ENCODE results near the gene DLGAP1. TPM values are rescaled to one million over a fixed set of nuclear protein-coding genes. Genes with fewer than 3 reads are reported as not detected.
"Not testable (repeated sequence)": the region's sequence is repeated elsewhere in the genome, so short reads cannot be mapped to it uniquely, and the experiment has no call there.

Gene DLGAP1
- polyA plus RNA-seq, 4 donors, result 0.22 to 0.47 TPM; not detected in 2

DNA sequence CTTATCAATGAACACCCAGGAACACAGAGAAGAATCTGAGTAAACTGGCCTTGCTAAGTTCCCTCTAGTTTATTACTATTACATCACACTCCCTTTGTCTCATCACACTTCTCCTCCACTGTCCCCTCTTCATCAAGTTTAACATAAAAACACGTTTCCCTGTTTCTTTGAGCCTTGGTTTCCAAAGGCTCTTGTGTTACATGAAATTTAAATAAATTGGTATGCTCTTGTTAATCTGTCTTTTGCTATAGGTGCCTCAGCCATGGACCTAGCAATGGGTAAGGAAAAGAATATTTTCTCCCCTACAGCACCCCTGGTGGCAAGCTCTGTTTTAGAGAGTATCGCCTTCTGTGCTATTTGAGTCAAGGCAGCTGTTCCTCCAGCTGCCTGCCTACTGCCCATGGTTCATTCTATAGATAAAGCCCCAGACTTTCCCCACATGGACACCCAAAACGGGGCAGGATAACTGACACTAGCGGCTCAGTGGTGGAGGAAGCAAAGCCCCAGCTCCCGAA is 973.4 kb downstream of the DLGAP1 start:
- H3K9me3 ChIP-seq (ENCODE audit: control insufficient read depth in 2 of 2, insufficient read depth in 1 of 2, low read depth in 1 of 2, low read length in 1 of 2), result no peaks in the 10 kb centered on the region
- no peaks in the 10 kb centered on the region for H3K36me3 ChIP-seq (ENCODE audit: control insufficient read depth in 3 of 3, insufficient read depth in 2 of 3, low read depth in 1 of 3, low read length in 3 of 3)
- peaks cover 0 to 51% (median 0%) of the 10 kb centered on the region in 3 donors for H3K4me1 ChIP-seq (ENCODE audit: control insufficient read depth in 3 of 3, insufficient read depth in 2 of 3, low read depth in 1 of 3, low read length in 2 of 3)
- DNase-seq (peak; percentile 44 to 81), FAIRE-seq (no peak)
- H3K27ac ChIP-seq (ENCODE audit: low read depth in 1 of 3, low read length in 2 of 3), result peak overlapping the region in 1 of 3 donors; percentile 82
- H3K4me3 ChIP-seq (ENCODE audit: low read depth in 1 of 3, low read length in 3 of 3), result no peak overlapping the region
- H3K27me3 ChIP-seq (ENCODE audit: control insufficient read depth in 3 of 3, insufficient read depth in 3 of 3, low read length in 3 of 3), result no peaks in the 10 kb centered on the region
- 29 to 46% (median 34%) methylated on average over 5 of the region's 5 CpGs for WGBS, 3 donors

DNA sequence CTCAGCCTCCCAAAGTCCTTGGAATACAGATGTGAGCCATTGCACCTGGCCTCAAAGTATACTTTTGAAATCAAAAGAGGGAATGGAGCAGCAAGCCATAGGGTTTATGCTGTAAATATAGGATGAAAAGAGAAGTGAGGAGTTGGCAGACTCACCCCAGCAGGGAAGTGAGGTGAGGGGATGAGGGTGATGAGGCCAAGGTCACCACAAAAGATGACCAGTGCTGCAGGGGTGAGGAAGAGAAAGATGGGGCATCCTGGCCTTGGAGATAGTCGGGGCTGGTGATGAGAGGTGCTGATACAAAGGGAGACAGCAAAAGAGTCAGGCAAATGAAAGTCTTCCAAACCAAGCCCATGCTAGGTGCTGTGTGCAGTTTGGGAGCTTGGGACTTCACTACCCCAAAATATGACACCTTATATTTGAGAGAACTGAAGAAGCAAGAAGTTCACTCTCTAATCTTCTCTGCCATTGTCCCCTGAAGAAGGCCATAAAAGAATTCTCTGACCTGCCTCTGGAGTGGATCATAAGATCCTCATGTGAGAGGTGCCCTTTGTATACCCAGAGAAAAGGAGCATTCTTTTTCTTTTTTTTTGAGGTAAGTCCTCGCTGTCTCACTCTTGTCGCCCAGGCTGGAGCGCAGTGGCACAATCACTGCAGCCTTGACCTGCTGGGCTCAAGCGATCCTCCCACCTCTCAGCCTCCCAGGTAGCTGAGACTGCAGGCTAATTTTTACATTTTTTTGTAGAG is 974.1 kb downstream of the DLGAP1 start:
- H3K27me3 ChIP-seq (ENCODE audit: control insufficient read depth in 3 of 3, insufficient read depth in 3 of 3, low read length in 3 of 3), result no peaks in the 10 kb centered on the region
- peak overlapping the region in 1 of 3 donors; percentile 82 for H3K27ac ChIP-seq (ENCODE audit: low read depth in 1 of 3, low read length in 2 of 3)
- peaks cover 0 to 45% (median 0%) of the 10 kb centered on the region in 3 donors for H3K4me1 ChIP-seq (ENCODE audit: control insufficient read depth in 3 of 3, insufficient read depth in 2 of 3, low read depth in 1 of 3, low read length in 2 of 3)
- WGBS, 3 donors, result 93 to 96% (median 95%) methylated on average over 5 of the region's 5 CpGs
- FAIRE-seq (no peak), DNase-seq (peak in 1 of 2 donors; percentile 81)
- H3K36me3 ChIP-seq (ENCODE audit: control insufficient read depth in 3 of 3, insufficient read depth in 2 of 3, low read depth in 1 of 3, low read length in 3 of 3), result no peaks in the 10 kb centered on the region
- no peak overlapping the region for H3K4me3 ChIP-seq (ENCODE audit: low read depth in 1 of 3, low read length in 3 of 3)
- H3K9me3 ChIP-seq (ENCODE audit: control insufficient read depth in 2 of 2, insufficient read depth in 1 of 2, low read depth in 1 of 2, low read length in 1 of 2), result no peaks in the 10 kb centered on the region

DNA sequence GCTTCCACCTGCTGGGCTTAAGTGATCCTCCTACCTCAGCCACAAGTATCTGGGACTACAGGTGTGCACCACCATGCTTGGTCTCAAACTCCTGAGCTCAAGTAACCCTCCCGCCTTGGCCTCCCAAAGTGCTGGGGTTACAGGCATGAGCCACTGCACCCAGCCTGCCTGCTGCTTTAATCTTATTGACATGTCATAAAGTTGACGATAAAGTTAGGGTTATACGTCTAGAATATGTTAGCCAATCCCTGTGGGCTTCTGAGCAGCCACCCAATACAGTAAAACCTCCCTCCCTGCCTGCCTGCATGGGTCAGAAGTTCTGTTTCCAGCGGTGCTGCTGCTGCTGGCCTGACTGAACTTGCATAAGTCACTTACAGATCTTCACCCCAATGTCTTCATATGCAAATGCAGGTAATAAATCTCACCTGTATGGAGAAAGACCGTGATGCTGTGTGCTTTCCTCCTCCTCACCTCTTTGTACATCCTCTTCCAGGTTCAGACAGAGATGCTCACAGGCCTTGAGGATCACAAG is 975.1 kb downstream of the DLGAP1 start:
- DNase-seq, result peak; percentile 31 to 67
- H3K4me1 ChIP-seq (ENCODE audit: control insufficient read depth in 3 of 3, insufficient read depth in 2 of 3, low read depth in 1 of 3, low read length in 2 of 3), result peaks cover 0 to 36% (median 0%) of the 10 kb centered on the region in 3 donors
- 30 to 61% (median 45%) methylated on average over 5 of the region's 5 CpGs for WGBS, 3 donors

DNA sequence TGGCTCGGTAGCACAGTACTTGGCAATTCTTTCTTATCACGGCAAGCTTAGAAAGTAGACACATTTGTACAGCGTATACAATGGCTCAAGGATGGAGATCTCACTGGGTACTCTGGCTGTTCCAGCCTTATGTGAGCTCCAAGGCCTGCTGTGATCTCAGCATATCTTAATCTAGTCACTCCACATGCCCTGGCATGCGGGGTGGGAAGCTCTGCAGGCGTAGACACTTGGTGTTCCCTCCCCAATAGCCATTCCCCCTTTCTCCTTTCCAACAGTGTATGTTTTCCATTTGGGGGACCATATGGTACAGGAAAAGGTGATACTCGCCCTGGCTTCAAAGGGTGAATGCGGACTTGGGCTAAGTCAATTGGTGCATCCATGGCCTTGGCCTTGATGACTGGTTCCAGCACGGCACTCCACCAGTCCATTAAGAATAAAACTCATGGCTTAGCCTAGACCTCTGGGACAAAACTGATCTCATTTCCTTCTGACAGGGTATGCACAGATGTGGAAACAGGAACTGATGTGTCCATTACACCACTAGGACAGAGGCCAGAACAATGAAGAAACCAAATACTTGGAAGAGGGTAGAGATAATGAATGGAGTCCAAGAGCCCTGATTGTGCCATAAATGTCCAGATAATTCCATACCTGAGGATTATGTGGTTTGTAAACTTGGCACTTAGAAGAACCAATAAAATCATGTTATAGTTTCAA is 976.7 kb downstream of the DLGAP1 start:
- 94 to 96% (median 95%) methylated on average over 8 of the region's 8 CpGs for WGBS, 3 donors
- H3K27me3 ChIP-seq (ENCODE audit: control insufficient read depth in 3 of 3, insufficient read depth in 3 of 3, low read length in 3 of 3), result no peaks in the 10 kb centered on the region
- FAIRE-seq (no peak), DNase-seq (no peak)
- no peak overlapping the region for H3K4me3 ChIP-seq (ENCODE audit: low read depth in 1 of 3, low read length in 3 of 3)
- H3K27ac ChIP-seq (ENCODE audit: low read depth in 1 of 3, low read length in 2 of 3), result no peak overlapping the region
- H3K36me3 ChIP-seq (ENCODE audit: control insufficient read depth in 3 of 3, insufficient read depth in 2 of 3, low read depth in 1 of 3, low read length in 3 of 3), result no peaks in the 10 kb centered on the region
- H3K9me3 ChIP-seq (ENCODE audit: control insufficient read depth in 2 of 2, insufficient read depth in 1 of 2, low read depth in 1 of 2, low read length in 1 of 2), result peaks cover 0 to 2% of the 10 kb centered on the region in 2 donors
- peaks cover 0 to 31% (median 0%) of the 10 kb centered on the region in 3 donors for H3K4me1 ChIP-seq (ENCODE audit: control insufficient read depth in 3 of 3, insufficient read depth in 2 of 3, low read depth in 1 of 3, low read length in 2 of 3)

More for the DNA sequence above, 975.1 kb downstream of the DLGAP1 start:
- no peak for FAIRE-seq
- H3K36me3 ChIP-seq (ENCODE audit: control insufficient read depth in 3 of 3, insufficient read depth in 2 of 3, low read depth in 1 of 3, low read length in 3 of 3), result no peaks in the 10 kb centered on the region
- peak overlapping the region in 1 of 3 donors; percentile 82 for H3K27ac ChIP-seq (ENCODE audit: low read depth in 1 of 3, low read length in 2 of 3)
- no peak overlapping the region for H3K4me3 ChIP-seq (ENCODE audit: low read depth in 1 of 3, low read length in 3 of 3)
- no peaks in the 10 kb centered on the region for H3K9me3 ChIP-seq (ENCODE audit: control insufficient read depth in 2 of 2, insufficient read depth in 1 of 2, low read depth in 1 of 2, low read length in 1 of 2)
- no peaks in the 10 kb centered on the region for H3K27me3 ChIP-seq (ENCODE audit: control insufficient read depth in 3 of 3, insufficient read depth in 3 of 3, low read length in 3 of 3)

DNA sequence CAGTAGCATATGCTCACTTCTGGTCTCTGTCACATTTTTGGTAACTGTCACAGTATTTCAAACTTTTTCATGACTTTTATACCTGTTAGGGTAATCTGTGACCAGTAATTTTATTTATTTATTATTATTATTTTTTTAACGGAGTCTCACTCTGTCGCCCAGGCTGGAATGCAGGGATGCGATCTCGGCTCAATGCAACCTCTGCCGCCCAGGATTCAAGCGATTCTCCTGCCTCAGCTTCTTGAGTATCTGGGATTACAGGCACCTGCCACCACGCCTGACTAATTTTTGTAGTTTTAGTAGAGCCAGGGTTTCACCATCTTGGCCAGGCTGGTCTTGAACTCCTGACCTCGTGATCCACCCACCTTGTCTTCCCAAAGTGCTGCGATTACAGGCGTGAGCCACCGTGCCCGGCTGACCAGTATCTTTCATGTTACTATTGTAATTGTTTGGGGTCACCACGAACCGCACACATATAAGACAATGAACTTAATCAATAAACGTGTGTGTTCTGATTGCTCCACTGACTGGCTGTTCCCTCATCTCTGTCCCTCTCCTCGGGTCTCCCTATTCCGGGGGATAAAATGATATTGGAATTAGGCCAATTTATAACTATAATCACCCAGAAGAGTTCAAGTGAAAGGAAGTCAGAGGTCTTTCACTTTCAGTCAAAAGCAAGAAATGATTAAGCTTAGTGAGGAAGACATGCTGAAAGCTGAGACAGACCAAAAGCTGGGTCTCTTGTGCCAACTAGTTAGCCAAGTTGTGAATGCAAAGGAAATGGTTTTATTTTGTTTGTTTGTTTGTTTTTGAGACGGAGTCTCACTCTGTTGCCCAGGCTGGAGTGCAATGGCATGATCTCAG is 982.2 kb downstream of the DLGAP1 start:
- Histone ChIP-seq H3K9me3 (ENCODE audit: control insufficient read depth in 2 of 2, insufficient read depth in 1 of 2, low read depth in 1 of 2, low read length in 1 of 2) (peaks cover 0 to 2% of the 10 kb centered on the region in 2 donors), H3K27ac (ENCODE audit: low read depth in 1 of 3, low read length in 2 of 3) (no peak overlapping the region), H3K4me1 (ENCODE audit: control insufficient read depth in 3 of 3, insufficient read depth in 2 of 3, low read depth in 1 of 3, low read length in 2 of 3) (peaks cover 0 to 4% (median 2%) of the 10 kb centered on the region in 3 donors), H3K27me3 (ENCODE audit: control insufficient read depth in 3 of 3, insufficient read depth in 3 of 3, low read length in 3 of 3) (no peaks in the 10 kb centered on the region), H3K36me3 (ENCODE audit: control insufficient read depth in 3 of 3, insufficient read depth in 2 of 3, low read depth in 1 of 3, low read length in 3 of 3) (no peaks in the 10 kb centered on the region), H3K4me3 (ENCODE audit: low read depth in 1 of 3, low read length in 3 of 3) (no peak overlapping the region)
- 60 to 69% (median 62%) methylated on average over 18 of the region's 18 CpGs for WGBS, 3 donors
- DNase-seq, result no peak
- FAIRE-seq, result no peak

DNA sequence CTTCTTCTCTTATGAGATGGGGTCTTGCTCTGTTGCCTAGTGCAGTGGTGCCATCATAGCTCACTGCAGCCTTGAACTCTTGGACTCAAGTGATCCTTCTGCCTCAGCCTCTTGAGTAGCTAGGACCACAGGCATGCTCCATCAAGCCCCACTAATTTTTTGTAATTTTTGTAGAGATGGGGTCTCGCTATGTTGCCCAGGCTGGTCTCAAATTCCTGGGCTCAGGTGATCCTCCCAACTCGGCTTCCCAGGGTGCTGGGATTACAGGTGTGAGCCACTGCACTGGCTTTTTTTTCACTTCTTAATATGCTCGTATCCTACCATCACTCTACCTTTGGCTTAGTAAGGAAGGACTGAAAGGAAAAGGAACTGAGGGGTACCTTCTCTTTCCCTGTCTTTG is 983.0 kb downstream of the DLGAP1 start:
- not testable (repeated sequence) for H3K4me3 ChIP-seq (ENCODE audit: low read depth in 1 of 3, low read length in 3 of 3); H3K4me1 ChIP-seq (ENCODE audit: control insufficient read depth in 3 of 3, insufficient read depth in 2 of 3, low read depth in 1 of 3, low read length in 2 of 3); FAIRE-seq; H3K27me3 ChIP-seq (ENCODE audit: control insufficient read depth in 3 of 3, insufficient read depth in 3 of 3, low read length in 3 of 3); DNase-seq; H3K9me3 ChIP-seq (ENCODE audit: control insufficient read depth in 2 of 2, insufficient read depth in 1 of 2, low read depth in 1 of 2, low read length in 1 of 2); H3K36me3 ChIP-seq (ENCODE audit: control insufficient read depth in 3 of 3, insufficient read depth in 2 of 3, low read depth in 1 of 3, low read length in 3 of 3); H3K27ac ChIP-seq (ENCODE audit: low read depth in 1 of 3, low read length in 2 of 3)
- 90 to 95% (median 93%) methylated on average over 3 of the region's 3 CpGs for WGBS, 3 donors

DNA sequence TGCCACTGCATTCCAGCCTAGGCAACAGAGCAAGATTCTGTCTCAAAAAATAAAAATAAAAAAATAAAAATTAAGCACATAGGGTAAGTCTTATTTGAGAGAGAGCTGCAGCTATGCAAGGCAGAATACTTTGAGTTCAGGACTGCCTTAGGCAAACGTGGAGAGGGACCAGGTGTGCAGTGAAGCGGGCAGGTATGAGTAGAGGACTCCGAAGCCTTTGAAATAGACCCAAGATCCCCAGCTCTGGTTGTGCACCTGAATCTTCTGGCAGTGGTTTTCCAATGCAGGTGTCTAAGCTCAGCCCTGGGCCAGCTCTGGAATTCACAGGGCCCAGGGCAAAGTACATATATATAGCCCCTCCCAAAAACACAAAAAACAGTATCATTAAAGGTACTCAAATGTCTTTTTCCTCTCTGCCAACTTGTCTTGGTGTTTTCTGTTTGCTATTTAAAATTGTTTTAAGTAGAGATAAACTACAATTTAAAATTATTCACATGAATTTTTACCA is 983.9 kb downstream of the DLGAP1 start:
- FAIRE-seq (no peak), DNase-seq (peak in 1 of 2 donors; percentile 43)
- Histone ChIP-seq H3K9me3 (ENCODE audit: control insufficient read depth in 2 of 2, insufficient read depth in 1 of 2, low read depth in 1 of 2, low read length in 1 of 2) (peaks cover 0 to 2% of the 10 kb centered on the region in 2 donors), H3K4me3 (ENCODE audit: low read depth in 1 of 3, low read length in 3 of 3) (no peak overlapping the region), H3K4me1 (ENCODE audit: control insufficient read depth in 3 of 3, insufficient read depth in 2 of 3, low read depth in 1 of 3, low read length in 2 of 3) (peaks cover 2 to 14% (median 2%) of the 10 kb centered on the region in 3 donors), H3K27me3 (ENCODE audit: control insufficient read depth in 3 of 3, insufficient read depth in 3 of 3, low read length in 3 of 3) (no peaks in the 10 kb centered on the region), H3K27ac (ENCODE audit: low read depth in 1 of 3, low read length in 2 of 3) (no peak overlapping the region), H3K36me3 (ENCODE audit: control insufficient read depth in 3 of 3, insufficient read depth in 2 of 3, low read depth in 1 of 3, low read length in 3 of 3) (no peaks in the 10 kb centered on the region)
- 13 to 66% (median 34%) methylated on average over 3 of the region's 3 CpGs for WGBS, 3 donors
